SIG-M5 (cell line): Measurements from ENCODE around the gene CDK9.

Source experiments
- DNase-seq: peaks from one replicate; lab custom pipeline; 2025; lab: John Stamatoyannopoulos, UW

Gene CDK9

DNA sequence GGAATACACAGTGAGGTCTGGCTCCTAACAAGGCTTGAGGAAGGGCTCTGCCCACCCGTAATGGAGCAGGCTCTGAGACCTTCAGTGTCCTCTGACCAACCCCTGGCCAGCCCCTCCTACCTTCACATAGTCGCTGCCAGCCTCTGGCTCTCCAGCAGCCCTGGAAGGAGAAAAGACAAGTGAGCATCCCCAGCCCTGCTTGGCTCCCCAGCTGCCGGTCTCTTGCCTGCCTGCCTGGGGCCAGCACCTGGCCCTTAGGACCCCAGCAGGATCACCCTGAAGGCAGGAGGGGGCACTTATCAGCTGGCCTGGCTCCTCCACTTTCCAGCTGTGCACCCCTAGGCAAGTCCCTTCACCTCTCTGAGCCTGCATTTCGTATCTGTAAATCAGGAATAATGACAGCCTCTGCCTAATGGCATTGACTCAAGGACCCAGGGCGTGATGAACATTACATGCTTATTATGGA, 24.3 kb upstream of the CDK9 start:
- no peak for DNase-seq

GRCh38 chr9:127762111-127762676, 23.6 kb upstream of the CDK9 start:
- no peak for DNase-seq

DNA sequence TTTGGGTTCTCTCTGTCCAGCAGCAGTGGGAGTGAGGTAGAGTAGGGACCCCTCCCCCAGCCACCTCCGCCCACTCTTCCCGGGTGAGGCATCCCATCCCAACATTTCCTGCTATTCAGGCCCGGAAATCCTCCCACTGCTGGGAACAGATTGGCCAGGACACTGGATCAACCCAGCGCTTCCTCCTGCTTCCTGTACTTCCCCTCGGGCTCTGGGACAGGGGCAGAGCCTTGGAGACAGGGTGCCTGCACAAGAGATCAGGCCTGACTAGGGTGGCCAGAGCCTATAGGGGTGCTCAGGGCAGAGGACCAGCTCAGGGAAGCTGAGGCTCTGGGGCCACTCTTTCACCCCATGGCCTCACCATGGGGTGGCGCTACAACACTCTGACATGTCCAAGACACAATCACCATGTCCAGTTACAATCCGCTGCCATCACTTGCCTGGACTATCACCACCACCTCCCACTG, 21.9 kb upstream of the CDK9 start:
- DNase-seq: no peak

GRCh38 chr9:127765418-127765817, 20.4 kb upstream of the CDK9 start:
- no peak for DNase-seq

DNA sequence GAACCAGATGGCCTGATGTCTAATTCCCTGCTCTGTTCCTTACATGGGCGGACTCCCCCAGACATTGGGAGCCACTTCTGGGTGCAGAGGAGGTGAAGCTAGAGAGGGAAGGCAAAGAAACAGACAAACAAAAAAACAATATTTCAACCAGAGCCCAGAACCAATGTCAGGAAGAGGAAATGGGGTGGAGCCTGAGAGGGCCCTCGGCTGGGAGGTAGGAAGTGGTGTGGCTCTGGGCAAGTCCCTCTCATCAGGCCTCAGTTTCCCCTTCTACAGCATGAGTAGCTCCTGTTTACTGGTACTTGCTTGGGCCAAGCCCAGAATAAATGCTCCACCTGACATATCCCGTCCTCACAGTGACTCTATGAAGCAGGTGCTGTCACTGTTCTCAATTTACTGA, 18.4 kb upstream of the CDK9 start:
- no peak for DNase-seq

GRCh38 chr9:127767909-127768331, 17.9 kb upstream of the CDK9 start:
- DNase-seq: no peak

GRCh38 chr9:127768698-127769097, 17.1 kb upstream of the CDK9 start:
- DNase-seq: no peak

- no peak for DNase-seq
These were observed 16.7 kb upstream of the CDK9 start for GRCh38 chr9:127769101-127769500.

- DNase-seq: no peak
These were observed 15.8 kb upstream of the CDK9 start for GRCh38 chr9:127769929-127770582.

GRCh38 chr9:127770583-127770904, 15.3 kb upstream of the CDK9 start:
- no peak for DNase-seq

DNA sequence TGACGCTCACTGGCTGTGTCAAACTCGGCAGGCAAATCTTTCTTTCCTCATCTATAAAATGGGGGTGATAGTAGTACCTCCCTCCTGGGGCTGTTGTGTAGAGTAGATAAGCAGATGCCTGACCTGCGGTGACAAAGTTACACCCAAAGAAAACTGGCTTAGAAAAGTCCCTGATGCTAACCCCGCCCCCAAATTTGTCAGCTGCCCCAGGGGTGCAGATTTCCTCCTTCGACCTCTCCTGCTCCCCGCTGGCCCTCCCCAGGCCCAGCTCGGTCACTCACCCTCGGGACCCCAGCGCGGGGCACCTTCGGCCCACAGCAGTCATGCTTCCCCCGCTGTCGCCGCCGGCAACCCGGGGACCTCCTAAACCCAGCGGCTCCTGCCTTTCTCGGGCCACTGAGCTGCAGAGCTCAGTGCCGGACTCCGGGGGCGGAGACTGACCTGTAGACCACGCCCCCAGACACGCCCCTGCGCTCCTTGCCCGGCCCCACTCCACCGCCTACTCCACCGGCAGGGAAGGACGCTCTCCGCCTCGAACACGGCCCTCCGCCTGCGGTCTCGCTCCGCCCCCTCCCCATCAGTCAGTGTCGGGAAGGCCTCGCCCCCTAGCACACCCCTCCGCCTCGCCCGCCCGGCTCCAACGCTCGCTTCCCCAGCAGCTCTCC, 14.8 kb upstream of the CDK9 start:
- peak; percentile 72 for DNase-seq

DNA sequence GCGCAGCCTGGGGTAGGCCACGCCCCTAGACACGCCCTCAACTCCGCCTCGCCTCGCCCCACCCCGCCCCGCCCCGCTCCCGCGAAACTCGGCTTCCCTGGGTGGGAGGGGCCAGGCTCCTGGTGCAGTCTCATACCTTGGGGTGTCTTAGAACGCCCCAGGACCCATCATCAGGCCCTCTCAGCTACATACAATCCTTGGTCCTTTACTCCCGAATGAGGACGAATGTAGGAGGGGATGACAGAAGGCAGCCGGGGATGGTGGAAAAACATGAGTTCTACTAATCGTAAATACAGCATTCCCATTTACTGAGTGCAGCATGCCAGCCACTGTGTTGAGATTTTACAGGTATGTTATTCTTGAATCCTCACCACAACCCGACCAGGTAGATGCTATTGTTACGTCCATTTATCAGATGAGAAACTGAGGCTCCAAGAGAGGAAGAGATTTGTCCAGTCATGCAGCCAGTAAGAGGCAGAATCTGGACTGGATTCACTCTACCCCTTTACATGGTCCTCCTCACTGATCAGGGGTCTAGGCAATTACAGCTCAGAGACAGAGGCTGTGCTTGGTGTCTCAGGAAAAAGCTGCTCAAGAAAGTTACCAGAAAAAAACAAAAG, 14.2 kb upstream of the CDK9 start:
- no peak for DNase-seq

DNA sequence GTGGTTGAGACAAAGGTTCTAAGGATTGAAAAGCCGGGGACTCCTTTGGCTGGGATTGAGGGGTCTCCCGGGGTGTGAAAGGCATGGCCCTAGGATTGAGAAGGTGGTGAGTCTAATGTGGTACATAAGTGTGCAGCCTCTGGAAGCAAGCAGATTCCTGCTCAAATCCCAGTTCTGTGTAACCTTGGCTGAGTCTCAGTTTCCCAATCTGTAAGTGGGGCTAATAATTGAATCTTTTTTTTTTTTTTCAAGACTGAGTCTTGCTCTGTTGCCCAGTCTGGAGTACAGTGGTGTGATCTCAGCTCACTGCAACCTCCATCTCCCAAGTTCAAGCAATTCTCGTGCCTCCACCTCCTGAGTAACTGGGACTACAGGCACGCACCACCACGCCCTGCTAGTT, 13.2 kb upstream of the CDK9 start:
- no peak for DNase-seq

- DNase-seq: no peak
These were observed 12.6 kb upstream of the CDK9 start for GRCh38 chr9:127773272-127773671.

DNA sequence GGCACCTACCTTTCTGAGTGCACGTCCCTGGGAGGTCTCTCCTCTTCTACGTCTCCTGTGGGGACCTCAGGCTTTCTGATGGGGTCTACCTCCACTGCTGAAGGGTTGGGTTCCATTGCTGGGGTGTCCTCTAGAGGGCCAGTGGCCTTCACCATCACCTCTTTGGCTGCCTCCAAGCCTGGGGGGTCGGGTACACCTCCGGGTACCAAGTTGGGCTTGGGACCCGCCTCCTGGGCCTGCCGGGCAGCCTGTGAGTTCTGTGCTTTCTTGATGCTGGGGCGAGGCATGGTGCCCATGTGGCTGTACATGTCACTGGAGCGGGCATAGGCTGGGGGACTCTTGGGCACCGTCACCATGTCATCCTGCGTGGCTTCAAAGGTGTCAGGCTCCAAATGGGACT, 11.9 kb upstream of the CDK9 start:
- no peak for DNase-seq

DNA sequence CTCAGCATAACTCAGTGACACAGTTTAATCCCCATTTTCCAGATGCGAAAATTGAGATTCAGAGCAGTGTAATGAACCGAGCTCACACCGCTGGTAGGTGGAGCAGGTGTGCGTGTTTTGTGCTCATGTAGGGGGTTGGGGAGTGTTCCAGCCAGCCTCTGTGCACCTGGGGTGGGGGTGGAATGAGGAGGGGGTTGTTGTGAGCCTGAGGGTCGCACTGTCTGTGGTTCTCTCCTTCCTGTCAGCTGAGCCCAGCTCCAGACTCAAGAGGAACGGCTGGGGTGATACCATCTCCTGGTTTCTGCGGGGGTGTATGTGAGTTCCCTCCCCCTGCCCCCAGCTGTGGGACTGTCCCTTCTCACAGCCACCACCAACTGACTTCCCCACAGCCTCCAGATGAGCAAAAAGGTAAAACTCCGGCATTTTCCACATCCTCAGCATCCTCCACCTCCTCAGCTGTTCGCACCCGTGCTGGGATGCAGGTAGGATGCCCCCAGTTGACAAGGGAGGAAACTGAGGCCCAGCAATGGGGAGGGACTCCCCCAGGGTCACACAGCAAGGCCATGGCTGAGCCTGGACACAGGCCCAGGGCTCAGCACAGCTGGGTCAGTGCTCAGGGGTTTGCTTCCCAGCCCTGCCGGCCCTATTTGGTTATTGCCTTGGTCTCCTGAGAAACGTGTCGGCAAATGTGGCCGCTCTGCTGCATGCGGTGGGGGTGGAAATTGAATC, 9.5 kb upstream of the CDK9 start:
- DNase-seq: no peak

DNA sequence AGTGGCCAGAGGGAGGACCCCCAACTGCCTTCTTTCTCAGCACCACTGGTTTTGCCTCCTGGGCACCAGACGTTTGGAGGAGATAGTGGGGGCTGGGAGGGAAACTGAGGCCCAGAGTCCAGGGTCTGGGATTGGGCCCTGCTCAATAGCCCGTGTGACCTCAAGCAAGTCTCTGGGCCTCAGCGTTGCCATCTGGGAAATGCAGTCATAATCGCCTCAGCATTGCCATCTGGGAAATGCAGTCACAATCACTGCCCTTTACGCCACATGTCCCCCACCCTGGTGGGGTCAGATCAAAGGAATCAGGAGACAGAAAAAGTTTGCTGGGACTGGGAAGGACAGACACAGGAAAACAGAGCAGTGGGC, 8.9 kb upstream of the CDK9 start:
- DNase-seq: no peak

DNA sequence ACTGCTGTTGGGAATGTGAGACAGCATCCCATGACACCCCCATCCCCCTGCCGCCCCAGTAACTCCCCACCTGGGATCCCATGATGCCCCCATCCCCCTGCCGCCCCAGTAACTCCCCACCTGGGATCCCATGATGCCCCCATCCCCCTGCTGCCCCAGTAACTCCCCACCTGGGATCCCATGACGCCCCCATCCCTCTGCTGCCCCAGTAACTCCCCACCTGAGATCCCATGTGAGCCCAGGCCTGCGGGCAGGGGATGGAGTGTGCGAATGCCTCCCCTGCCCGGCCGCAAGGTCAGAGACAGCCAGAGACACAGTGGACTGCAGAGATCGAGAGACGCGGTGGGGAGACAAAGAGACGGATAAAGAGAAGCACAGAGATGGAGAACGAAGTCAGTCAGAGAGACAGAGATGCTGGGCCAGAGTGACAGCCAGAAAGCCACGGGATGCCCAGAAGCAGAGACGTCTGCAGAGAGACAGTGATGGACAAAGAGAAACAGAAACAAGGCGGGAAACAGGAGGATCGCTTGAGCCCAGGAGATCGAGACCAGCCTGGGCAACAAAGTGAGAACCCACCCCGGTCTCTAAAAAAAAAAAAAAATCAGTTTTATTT, 8.4 kb upstream of the CDK9 start:
- DNase-seq: no peak

DNA sequence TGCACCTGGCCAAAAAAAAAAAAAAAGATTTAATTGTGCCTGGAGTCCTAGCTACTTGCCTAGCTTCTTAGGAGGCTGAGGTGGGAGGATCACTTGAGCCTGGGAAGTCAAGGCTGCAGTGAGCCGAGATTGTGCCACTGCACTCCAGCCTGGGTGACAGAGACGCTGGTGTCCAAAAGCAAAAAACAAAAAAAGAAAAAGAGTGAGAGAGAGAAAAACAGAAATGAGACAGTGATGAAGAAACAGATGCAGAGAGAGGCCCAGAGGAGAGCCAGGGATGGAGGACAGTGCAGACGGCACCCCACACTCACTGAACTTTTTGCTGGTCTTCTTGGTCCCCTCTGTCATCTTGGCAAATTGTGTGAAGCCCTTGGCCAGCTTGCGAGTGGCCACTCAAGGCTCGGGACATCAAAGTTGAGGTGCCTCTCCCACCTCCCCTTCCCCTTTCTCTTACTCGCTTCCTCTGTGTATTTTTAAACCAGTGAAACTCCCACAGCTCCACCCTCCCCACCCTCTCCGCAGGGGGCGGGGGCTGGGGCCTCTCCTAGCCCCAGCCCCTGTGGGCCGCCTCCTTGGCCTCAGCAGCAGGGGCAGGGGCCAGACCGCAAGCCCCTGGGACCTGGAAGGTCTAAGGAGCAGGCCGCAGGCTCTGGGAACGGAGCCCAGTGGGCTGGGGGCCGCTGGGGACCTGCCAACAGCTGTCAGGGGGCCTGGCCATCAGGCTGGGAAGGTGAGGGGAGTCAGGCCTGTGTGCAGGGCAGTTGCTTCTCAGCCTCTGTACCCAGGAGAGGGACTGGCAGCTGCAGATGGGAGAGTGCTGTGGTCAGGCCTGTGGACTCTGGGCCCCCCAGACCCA, 7.3 kb upstream of the CDK9 start, which contains the start of gene SH2D3C:
Gene SH2D3C (minus strand): TSS at position 387 of the 856 bp plus-strand sequence. CDS start 39 bp downstream, at position 348.
- DNase-seq: no peak

GRCh38 chr9:127779136-127779981, 6.5 kb upstream of the CDK9 start:
- no peak for DNase-seq
